ENCODE data around the gene SLC6A13.
A peak's percentile ranks its signal among the peaks of the same experiment; 100 is the strongest.

The SLC6A13 gene

GRCh38 chr12:212715-213526 lies 49.7 kb downstream of the SLC6A13 start:
- no peak for DNase-seq

GRCh38 chr12:212415-212714 lies 50.3 kb downstream of the SLC6A13 start:
- no peak for DNase-seq

GRCh38 chr12:211639-212414 lies 50.8 kb downstream of the SLC6A13 start:
- DNase-seq = no peak

GRCh38 chr12:211142-211465 lies 51.5 kb downstream of the SLC6A13 start:
- no peak for DNase-seq

DNA sequence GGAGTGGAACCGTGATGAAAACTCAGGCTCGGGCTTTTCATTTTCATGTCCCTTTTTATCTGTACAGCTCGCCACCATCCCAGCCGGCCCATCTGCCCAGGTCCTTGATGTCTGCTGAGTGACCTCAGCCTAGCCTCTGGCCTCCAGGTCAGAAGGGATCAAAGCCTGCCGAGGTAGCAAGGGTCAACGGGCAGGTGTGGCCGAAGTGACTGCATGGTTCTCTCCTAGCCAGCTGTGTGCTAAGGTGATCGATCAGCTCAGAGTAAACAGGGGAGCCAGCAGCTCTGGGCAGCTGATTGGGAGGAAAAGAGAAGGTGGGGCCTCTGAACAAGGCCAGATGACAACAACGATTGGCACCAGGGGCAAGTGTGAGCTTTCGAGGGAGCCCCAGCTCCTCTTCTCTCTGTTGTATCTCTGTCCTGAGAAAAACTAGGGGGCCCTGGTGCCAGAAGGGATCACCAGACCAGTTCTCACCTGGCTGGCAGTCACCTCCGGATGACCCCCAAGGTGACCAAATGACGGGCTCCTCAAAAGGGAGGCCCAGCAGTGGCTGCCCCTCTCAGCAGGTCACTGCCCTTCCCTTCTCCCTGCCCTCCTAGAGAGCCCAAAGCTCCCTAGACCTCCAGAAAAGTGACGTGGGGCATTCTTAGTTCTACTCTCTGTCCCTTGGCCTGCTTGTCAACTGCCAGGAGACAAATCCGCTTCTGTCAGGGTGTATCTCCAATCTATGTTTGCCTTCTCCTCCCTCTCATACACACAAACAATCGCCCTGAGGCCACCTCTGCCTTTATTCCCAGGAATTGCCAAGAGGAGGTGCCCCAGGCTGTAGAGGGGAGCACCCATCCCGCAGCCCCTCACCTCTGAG lies 52.1 kb downstream of the SLC6A13 start:
- DNase-seq = no peak

DNA sequence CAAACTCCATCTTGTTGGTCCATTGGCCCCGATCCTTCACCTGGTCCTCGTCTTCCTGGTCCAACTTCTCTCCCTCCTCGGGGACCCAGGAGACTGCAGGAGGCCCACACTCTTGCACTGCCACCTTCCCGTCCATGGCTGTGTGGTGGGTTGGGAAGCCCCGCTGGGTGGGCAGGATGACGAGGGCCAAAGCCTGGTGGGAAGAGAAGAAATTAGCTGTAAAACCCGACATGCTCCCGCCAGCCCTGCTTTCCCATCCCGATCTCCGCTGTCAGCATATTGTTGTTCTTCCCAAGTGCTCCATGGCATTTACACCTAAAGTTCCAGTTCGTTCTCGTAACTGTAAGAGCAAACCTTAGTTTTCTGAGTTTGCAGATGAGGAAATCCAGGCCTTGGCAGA lies 52.8 kb downstream of the SLC6A13 start:
- DNase-seq = no peak

DNA sequence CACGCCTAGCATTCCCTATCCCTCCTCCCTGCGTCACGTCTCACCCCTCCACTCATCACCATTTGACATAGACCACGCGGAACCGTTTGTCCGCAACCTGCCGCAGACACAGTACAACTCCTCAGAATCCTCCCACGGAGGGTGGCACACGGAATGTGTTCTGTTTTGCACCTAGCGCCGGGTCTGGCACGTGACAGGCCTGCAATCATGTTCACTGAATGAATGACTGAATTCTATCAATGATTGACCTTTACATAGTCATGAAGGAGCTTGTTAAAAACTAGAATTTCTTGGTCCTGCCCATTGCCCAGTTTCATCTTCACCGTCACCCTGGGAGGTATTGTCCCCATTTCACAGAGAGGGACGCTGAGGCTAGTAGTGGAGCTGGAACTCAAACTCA lies 53.4 kb downstream of the SLC6A13 start:
- DNase-seq = no peak

DNA sequence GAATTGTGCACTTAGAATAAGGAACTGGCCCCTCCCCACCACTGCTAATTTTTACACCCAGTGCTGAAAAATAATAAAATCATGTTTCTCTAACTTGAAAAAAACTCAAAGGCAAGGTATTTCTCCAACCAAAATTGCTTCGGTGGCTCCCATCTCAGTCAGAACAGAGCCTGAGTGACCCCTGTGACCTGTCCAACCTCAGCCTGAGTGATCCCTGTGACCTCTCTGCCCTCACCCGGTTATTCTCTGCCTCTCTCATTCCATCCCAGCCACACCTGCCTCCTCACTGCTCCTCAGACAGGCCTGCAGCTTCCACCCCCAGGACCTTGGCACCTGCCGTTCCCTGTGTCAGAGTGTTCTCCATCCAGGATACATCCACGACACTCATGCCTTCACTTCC lies 53.8 kb downstream of the SLC6A13 start:
- DNase-seq = no peak

DNA sequence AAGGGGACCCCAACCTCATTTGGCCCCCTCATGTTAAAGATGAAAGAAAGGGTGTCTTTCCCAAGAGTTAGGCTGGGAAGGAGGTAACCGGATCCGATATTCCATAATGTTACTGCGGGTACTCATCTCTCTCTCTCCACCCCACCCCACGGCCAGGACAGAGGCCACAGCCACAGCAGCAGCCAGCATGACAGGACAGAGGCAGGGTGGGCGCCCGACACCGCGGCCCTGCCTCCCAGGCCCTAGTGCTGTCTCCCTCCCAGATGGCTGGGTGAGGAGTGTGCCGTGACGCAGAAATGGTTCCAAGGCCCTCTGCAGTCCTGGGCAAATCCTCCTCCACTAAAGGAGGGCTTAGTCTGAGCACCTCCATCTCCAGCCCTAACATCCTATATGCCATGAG lies 54.8 kb downstream of the SLC6A13 start:
- no peak for DNase-seq

GRCh38 chr12:206746-207440 lies 55.7 kb downstream of the SLC6A13 start:
- no peak for DNase-seq

GRCh38 chr12:205026-205425 lies 57.6 kb downstream of the SLC6A13 start:
- DNase-seq = no peak

GRCh38 chr12:204261-204678 lies 58.4 kb downstream of the SLC6A13 start:
- DNase-seq = no peak

DNA sequence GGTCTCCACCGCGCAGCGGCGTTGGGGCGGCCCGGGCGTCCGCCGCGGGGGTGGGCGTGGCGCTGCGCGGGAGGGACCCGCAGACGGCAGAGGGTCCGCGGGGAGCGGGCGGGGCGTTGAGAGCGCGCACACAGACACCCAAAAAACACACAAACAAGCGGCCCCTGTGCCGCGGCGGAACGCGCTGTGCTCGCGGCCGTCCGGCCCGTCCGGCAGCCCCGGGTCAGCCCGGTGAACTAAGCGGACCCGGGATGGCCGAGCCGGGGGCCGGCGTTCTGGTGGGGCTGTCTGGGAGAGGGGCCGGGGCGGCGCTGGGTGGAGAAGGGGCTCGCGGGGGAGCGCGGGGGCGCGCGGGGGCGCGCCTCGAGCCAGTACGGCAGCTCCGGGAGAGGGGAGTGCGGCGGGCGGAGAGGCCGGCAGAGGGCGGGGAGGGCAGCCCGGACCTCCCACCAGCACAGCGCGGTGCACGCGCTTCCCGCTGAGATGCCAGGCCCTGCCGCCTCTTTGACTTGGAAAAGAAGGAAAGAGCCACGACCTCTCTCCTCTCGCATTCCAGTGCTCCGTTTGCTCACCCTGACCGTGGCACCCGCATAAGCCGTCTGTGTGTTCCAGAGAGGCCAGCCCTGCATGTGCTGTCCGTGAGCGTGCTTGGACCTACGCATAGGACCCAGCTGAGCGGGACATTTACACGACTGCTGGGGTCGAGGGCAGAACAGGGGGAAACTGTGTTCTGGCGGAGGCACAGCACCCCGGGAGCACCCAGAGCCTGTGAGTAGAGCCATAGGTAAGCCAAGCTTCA lies 59.0 kb downstream of the SLC6A13 start:
- DNase-seq = peak; percentile 35

DNA sequence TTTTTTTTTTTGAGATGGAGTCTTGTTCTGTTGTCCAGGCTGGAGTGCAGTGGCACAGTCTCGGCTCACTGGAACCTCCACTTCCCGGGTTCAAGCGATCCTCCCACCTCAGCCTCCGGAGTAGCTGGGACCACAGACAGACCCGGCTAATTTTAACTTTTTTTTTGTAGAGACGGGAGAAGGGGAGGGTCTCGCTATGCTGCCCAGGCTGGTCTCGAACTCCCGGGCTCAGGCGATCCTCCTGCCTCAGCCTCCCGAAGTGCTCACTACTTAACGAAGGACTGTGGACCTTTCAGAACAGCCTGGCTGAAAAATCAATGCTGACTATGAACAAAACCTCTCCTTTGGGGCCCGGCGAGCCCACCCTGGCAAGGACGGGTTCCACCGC lies 59.6 kb downstream of the SLC6A13 start:
- DNase-seq = no peak

DNA sequence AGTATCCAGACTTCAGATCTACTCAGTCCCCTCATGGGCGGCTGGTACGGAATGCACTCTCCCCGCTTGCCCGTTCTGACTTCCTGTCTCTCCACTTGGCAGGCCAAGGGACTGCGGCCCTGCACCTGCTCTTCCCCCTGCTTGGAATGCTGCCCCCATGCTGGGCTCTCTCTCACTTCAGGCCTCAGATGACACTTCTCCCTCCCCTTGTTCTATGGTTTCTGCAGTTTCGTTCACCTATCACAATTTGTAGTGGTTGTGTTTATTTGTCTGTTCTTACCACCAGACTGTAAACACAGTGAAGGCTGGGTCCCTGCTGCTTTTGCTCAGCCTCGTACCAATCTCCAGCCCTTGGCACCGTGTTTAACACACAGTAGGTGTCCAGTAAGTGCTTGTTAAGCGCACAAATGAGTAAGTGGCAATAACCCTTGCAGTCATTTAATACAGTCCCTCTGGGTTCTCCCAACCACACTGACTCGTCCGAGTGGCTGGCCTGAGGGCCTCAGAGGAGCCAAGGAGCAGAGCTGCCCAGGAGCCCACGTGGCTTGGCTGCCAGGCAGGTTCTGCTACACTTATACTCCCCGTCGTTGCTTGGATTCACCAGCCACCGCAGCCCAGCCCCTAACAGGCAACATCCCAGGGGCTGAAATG lies 60.4 kb downstream of the SLC6A13 start:
- no peak for DNase-seq

GRCh38 chr12:201361-201760 lies 61.3 kb downstream of the SLC6A13 start:
- no peak for DNase-seq

- DNase-seq = no peak
Observed at GRCh38 chr12:198705-199104, 63.9 kb downstream of the SLC6A13 start.

DNA sequence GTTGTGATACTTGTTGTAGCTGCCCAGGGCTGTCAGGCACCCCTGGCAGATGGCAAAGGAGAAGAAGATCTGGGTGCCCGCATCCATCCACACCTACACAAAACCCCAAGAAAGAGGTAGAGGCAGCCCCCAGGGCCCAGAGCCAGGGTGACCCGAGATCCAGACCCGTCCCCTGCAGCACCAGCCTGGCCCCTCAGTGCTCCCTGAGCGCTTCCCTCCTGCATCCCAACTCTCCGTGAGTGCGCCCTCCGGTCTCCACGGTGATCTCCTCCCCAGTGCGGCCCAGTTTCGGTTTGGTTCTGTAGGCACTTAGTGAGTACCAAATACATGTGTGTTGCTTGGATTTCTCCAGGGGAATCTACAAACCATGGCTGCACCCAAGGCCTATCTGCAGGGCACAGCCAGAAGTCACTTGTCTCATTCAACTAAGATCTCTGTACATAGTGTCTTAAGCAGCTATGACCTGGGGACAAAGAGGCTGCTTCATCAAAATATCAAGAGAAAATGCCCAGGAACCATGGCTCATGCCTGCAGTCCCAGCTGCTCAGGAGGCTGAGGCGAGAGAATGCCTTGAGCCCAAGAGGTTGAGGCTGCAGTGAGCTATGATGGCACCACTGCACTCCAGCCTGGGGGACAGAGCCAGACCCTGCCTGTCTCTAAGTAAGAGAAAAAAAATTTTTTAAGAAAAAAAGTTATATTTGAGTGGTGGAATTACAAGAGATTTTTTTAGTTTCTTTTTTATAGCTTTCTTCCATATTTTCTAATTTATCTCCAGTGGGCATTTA lies 64.5 kb downstream of the SLC6A13 start:
- DNase-seq = no peak

DNA sequence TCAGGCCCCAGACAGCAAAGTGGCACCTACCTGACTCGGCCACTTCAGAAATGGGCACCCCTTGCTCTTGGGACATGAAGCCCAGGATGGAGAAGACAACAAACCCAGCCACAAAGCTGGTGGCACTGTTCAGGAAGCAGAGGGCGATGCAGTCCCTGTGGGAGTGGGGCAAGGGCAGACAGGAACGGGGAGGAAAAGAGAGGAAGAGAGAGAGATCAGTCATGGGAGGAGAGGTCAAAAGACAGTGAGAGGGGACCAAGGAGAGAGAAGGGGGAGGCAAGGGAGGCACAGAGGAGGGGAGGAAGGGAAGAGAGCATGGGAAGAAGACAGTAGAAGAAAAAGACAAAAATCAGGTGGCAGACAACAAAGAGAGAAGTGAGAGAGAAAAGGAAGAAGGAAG lies 65.3 kb downstream of the SLC6A13 start:
- no peak for DNase-seq

- no peak for DNase-seq
Observed at GRCh38 chr12:196436-196835, 66.2 kb downstream of the SLC6A13 start.

GRCh38 chr12:195951-196350 lies 66.7 kb downstream of the SLC6A13 start:
- no peak for DNase-seq

Measured in NCI-H82 (cell line).